Subcutaneous abdominal adipose tissue (tissue), 5 donors: ENCODE measurements around the gene SCUBE1.

Source experiments
- H3K27ac ChIP-seq: one replicate; pipeline ENCODE4 v1.7.0; 2013; ENCODE audit warnings: low read depth, mild to moderate bottlenecking, inconsistent platforms, low read length, moderate library complexity
- H3K27me3 ChIP-seq, 5 donors: one replicate each; pipeline ENCODE4 v1.7.0; 2013; ENCODE audit warnings: low read length in 5 of 5, inconsistent platforms in 1 of 5; ENCODE audit not compliant: control insufficient read depth in 5 of 5, insufficient read depth in 4 of 5
- H3K36me3 ChIP-seq, 5 donors: one replicate each; pipeline ENCODE4 v1.7.0; 2013; ENCODE audit warnings: low read length in 5 of 5; ENCODE audit not compliant: control insufficient read depth in 5 of 5, insufficient read depth in 5 of 5
- H3K4me1 ChIP-seq, 5 donors: one replicate each; pipeline ENCODE4 v1.7.0; 2013; ENCODE audit warnings: low read length in 5 of 5, mild to moderate bottlenecking in 3 of 5, moderate library complexity in 1 of 5; ENCODE audit not compliant: control insufficient read depth in 5 of 5, insufficient read depth in 5 of 5
- H3K4me3 ChIP-seq, 5 donors: one replicate each; pipeline ENCODE4 v1.7.0; 2013; ENCODE audit warnings: low read length in 5 of 5, low read depth in 1 of 5
- H3K9ac ChIP-seq, 5 donors: one replicate each; pipeline ENCODE4 v1.7.0; 2013; ENCODE audit warnings: low read length in 5 of 5, mild to moderate bottlenecking in 4 of 5, moderate library complexity in 3 of 5
- H3K9me3 ChIP-seq, 5 donors: one replicate each; pipeline ENCODE4 v1.7.0; 2013; ENCODE audit warnings: low read length in 5 of 5; ENCODE audit not compliant: control insufficient read depth in 5 of 5
- donor health status: healthy.
- donor health status: healthy.
- donor health status: healthy.
- donor health status: healthy.
- donor health status: healthy.

The SCUBE1 gene

GRCh38 chr22:43269246-43269645 lies 73.9 kb downstream of the SCUBE1 start:
- H3K9ac ChIP-seq, result no peak overlapping the region
- H3K27me3 ChIP-seq, result peaks cover 25 to 56% (median 31%) of the 10 kb centered on the region in 5 donors
- H3K9me3 ChIP-seq, result no peaks in the 10 kb centered on the region
- peaks cover 0 to 8% (median 3%) of the 10 kb centered on the region in 5 donors for H3K4me1 ChIP-seq
- no peaks in the 10 kb centered on the region for H3K36me3 ChIP-seq
- no peak overlapping the region for H3K4me3 ChIP-seq
- H3K27ac ChIP-seq, result no peak overlapping the region

- H3K27ac ChIP-seq, result no peak overlapping the region
- H3K4me3 ChIP-seq, result no peak overlapping the region
- H3K9ac ChIP-seq, result no peak overlapping the region
- H3K4me1 ChIP-seq, result peaks cover 6 to 19% (median 15%) of the 10 kb centered on the region in 5 donors
- H3K9me3 ChIP-seq, result no peaks in the 10 kb centered on the region
- H3K36me3 ChIP-seq, result no peaks in the 10 kb centered on the region
- peaks cover 28 to 62% (median 31%) of the 10 kb centered on the region in 5 donors for H3K27me3 ChIP-seq
Measured at GRCh38 chr22:43267981-43268660, 75.1 kb downstream of the SCUBE1 start.

- Histone ChIP-seq H3K9me3 (no peaks in the 10 kb centered on the region), H3K4me1 (peaks cover 6 to 20% (median 17%) of the 10 kb centered on the region in 5 donors), H3K36me3 (no peaks in the 10 kb centered on the region), H3K4me3 (no peak overlapping the region), H3K27ac (no peak overlapping the region), H3K9ac (no peak overlapping the region), H3K27me3 (peaks cover 25 to 59% (median 31%) of the 10 kb centered on the region in 5 donors)
Measured at GRCh38 chr22:43267332-43267980, 75.7 kb downstream of the SCUBE1 start.

- peaks cover 6 to 20% (median 17%) of the 10 kb centered on the region in 5 donors for H3K4me1 ChIP-seq
- no peak overlapping the region for H3K4me3 ChIP-seq
- no peak overlapping the region for H3K27ac ChIP-seq
- H3K9ac ChIP-seq, result no peak overlapping the region
- H3K9me3 ChIP-seq, result no peaks in the 10 kb centered on the region
- H3K27me3 ChIP-seq, result peaks cover 25 to 50% (median 30%) of the 10 kb centered on the region in 5 donors
- H3K36me3 ChIP-seq, result no peaks in the 10 kb centered on the region
Measured at GRCh38 chr22:43266076-43266475, 77.1 kb downstream of the SCUBE1 start.

- Histone ChIP-seq H3K4me1 (peaks cover 6 to 20% (median 17%) of the 10 kb centered on the region in 5 donors), H3K27me3 (peaks cover 18 to 35% (median 24%) of the 10 kb centered on the region in 5 donors), H3K9ac (peak overlapping the region in 1 of 5 donors; percentile 2), H3K36me3 (no peaks in the 10 kb centered on the region), H3K9me3 (no peaks in the 10 kb centered on the region), H3K4me3 (peak overlapping the region in 3 of 5 donors; percentile 13 to 32 (median 31)), H3K27ac (no peak overlapping the region)
Measured at GRCh38 chr22:43263645-43264514, 79.3 kb downstream of the SCUBE1 start.

GRCh38 chr22:43262990-43263644 lies 80.1 kb downstream of the SCUBE1 start:
- Histone ChIP-seq H3K9me3 (no peaks in the 10 kb centered on the region), H3K9ac (no peak overlapping the region), H3K4me3 (peak overlapping the region in 1 of 5 donors; percentile 31), H3K27me3 (peaks cover 13 to 32% (median 22%) of the 10 kb centered on the region in 5 donors), H3K36me3 (no peaks in the 10 kb centered on the region), H3K4me1 (peaks cover 6 to 20% (median 17%) of the 10 kb centered on the region in 5 donors), H3K27ac (no peak overlapping the region)

GRCh38 chr22:43260331-43261231 lies 82.6 kb downstream of the SCUBE1 start:
- Histone ChIP-seq H3K4me3 (no peak overlapping the region), H3K4me1 (peaks cover 6 to 20% (median 17%) of the 10 kb centered on the region in 5 donors), H3K27me3 (peaks cover 6 to 21% (median 15%) of the 10 kb centered on the region in 5 donors), H3K27ac (no peak overlapping the region), H3K9me3 (no peaks in the 10 kb centered on the region), H3K36me3 (no peaks in the 10 kb centered on the region), H3K9ac (no peak overlapping the region)

GRCh38 chr22:43257961-43258360 lies 85.2 kb downstream of the SCUBE1 start:
- Histone ChIP-seq H3K36me3 (no peaks in the 10 kb centered on the region), H3K27ac (no peak overlapping the region), H3K27me3 (peaks cover 0 to 22% (median 11%) of the 10 kb centered on the region in 5 donors), H3K4me3 (no peak overlapping the region), H3K9me3 (no peaks in the 10 kb centered on the region), H3K4me1 (peaks cover 0 to 2% (median under 1%) of the 10 kb centered on the region in 5 donors), H3K9ac (no peak overlapping the region)

- H3K27ac ChIP-seq, result no peak overlapping the region
Measured at GRCh38 chr22:43257549-43257948, 85.6 kb downstream of the SCUBE1 start.

More at GRCh38 chr22:43257549-43257948, 85.6 kb downstream of the SCUBE1 start:
- H3K36me3 ChIP-seq, result no peaks in the 10 kb centered on the region
- H3K9ac ChIP-seq, result no peak overlapping the region
- H3K27me3 ChIP-seq, result peaks cover 0 to 23% (median 12%) of the 10 kb centered on the region in 5 donors
- no peaks in the 10 kb centered on the region for H3K9me3 ChIP-seq
- H3K4me3 ChIP-seq, result no peak overlapping the region
- peaks cover 0 to 2% (median 0%) of the 10 kb centered on the region in 5 donors for H3K4me1 ChIP-seq
